GM18867 (cell line): ENCODE measurements around the gene UMPS.

Experiments
- ATAC-seq: cut with Tn5 transposase; IDR thresholded peaks from one replicate; pipeline ENCODE4 v1.9.1; 2021; ENCODE audit warnings: mild to moderate bottlenecking, moderate library complexity; ENCODE audit not compliant: unreplicated experiment

The UMPS gene

GRCh38 chr3:124793054-124793739 is 62.9 kb downstream of the UMPS start:
- ATAC-seq, result no peak

- ATAC-seq, result no peak
Measured at GRCh38 chr3:124796477-124796876, 66.2 kb downstream of the UMPS start.

- ATAC-seq, result no peak
Measured at GRCh38 chr3:124797426-124797945, 67.2 kb downstream of the UMPS start.
